ENCODE results near the gene NSMCE1. TPM values are rescaled to one million over a fixed set of nuclear protein-coding genes. Genes with fewer than 3 reads are reported as not detected.
"Not testable (repeated sequence)": the region's sequence is repeated elsewhere in the genome, so short reads cannot be mapped to it uniquely, and the experiment has no call there.

The NSMCE1 gene
- total RNA-seq, 1 donor from 2014 or later, result 51.7 TPM

- Histone ChIP-seq H3K27ac (ENCODE audit: low read depth, low read length) (no peak overlapping the region), H3K9ac (ENCODE audit: low read depth in 1 of 3, low read length in 3 of 3) (peak overlapping the region in 1 of 3 donors; percentile 54), H3K36me3 (ENCODE audit: control insufficient read depth in 3 of 3, insufficient read depth in 3 of 3, low read length in 3 of 3) (peaks cover 16 to 30% (median 27%) of the 10 kb centered on the region in 3 donors), H3K27me3 (ENCODE audit: control insufficient read depth in 3 of 3, insufficient read depth in 3 of 3, low read length in 3 of 3) (no peaks in the 10 kb centered on the region), H3K9me3 (ENCODE audit: control insufficient read depth in 3 of 3, low read length in 3 of 3) (no peaks in the 10 kb centered on the region), H3K4me1 (ENCODE audit: control insufficient read depth in 3 of 3, insufficient read depth in 3 of 3, low read length in 3 of 3) (peaks cover 14 to 25% (median 22%) of the 10 kb centered on the region in 3 donors), H3K4me3 (ENCODE audit: low read length in 3 of 3) (no peak overlapping the region)
Measured at GRCh38 chr16:27214084-27214961, 54.2 kb downstream of the NSMCE1 start.

- H3K9ac ChIP-seq (ENCODE audit: low read depth in 1 of 3, low read length in 3 of 3), result no peak overlapping the region
- H3K27me3 ChIP-seq (ENCODE audit: control insufficient read depth in 3 of 3, insufficient read depth in 3 of 3, low read length in 3 of 3), result no peaks in the 10 kb centered on the region
- peaks cover 18 to 25% (median 20%) of the 10 kb centered on the region in 3 donors for H3K36me3 ChIP-seq (ENCODE audit: control insufficient read depth in 3 of 3, insufficient read depth in 3 of 3, low read length in 3 of 3)
- H3K9me3 ChIP-seq (ENCODE audit: control insufficient read depth in 3 of 3, low read length in 3 of 3), result no peaks in the 10 kb centered on the region
- H3K27ac ChIP-seq (ENCODE audit: low read depth, low read length), result no peak overlapping the region
- peaks cover 5 to 13% (median 13%) of the 10 kb centered on the region in 3 donors for H3K4me1 ChIP-seq (ENCODE audit: control insufficient read depth in 3 of 3, insufficient read depth in 3 of 3, low read length in 3 of 3)
- H3K4me3 ChIP-seq (ENCODE audit: low read length in 3 of 3), result no peak overlapping the region
Measured at GRCh38 chr16:27211026-27211425, 57.5 kb downstream of the NSMCE1 start.

GRCh38 chr16:27210174-27210573, 58.4 kb downstream of the NSMCE1 start:
- Histone ChIP-seq H3K27ac (ENCODE audit: low read depth, low read length) (no peak overlapping the region), H3K4me3 (ENCODE audit: low read length in 3 of 3) (no peak overlapping the region), H3K27me3 (ENCODE audit: control insufficient read depth in 3 of 3, insufficient read depth in 3 of 3, low read length in 3 of 3) (no peaks in the 10 kb centered on the region), H3K4me1 (ENCODE audit: control insufficient read depth in 3 of 3, insufficient read depth in 3 of 3, low read length in 3 of 3) (peaks cover 11 to 21% (median 21%) of the 10 kb centered on the region in 3 donors), H3K9me3 (ENCODE audit: control insufficient read depth in 3 of 3, low read length in 3 of 3) (no peaks in the 10 kb centered on the region), H3K36me3 (ENCODE audit: control insufficient read depth in 3 of 3, insufficient read depth in 3 of 3, low read length in 3 of 3) (peaks cover 18 to 21% (median 20%) of the 10 kb centered on the region in 3 donors), H3K9ac (ENCODE audit: low read depth in 1 of 3, low read length in 3 of 3) (no peak overlapping the region)

GRCh38 chr16:27209591-27209990, 59.0 kb downstream of the NSMCE1 start:
- Histone ChIP-seq H3K36me3 (ENCODE audit: control insufficient read depth in 3 of 3, insufficient read depth in 3 of 3, low read length in 3 of 3) (peaks cover 18 to 20% (median 19%) of the 10 kb centered on the region in 3 donors), H3K9me3 (ENCODE audit: control insufficient read depth in 3 of 3, low read length in 3 of 3) (no peaks in the 10 kb centered on the region), H3K4me3 (ENCODE audit: low read length in 3 of 3) (no peak overlapping the region), H3K27ac (ENCODE audit: low read depth, low read length) (no peak overlapping the region), H3K9ac (ENCODE audit: low read depth in 1 of 3, low read length in 3 of 3) (no peak overlapping the region), H3K4me1 (ENCODE audit: control insufficient read depth in 3 of 3, insufficient read depth in 3 of 3, low read length in 3 of 3) (peaks cover 14 to 23% (median 21%) of the 10 kb centered on the region in 3 donors), H3K27me3 (ENCODE audit: control insufficient read depth in 3 of 3, insufficient read depth in 3 of 3, low read length in 3 of 3) (no peaks in the 10 kb centered on the region)

GRCh38 chr16:27208796-27209195, 59.8 kb downstream of the NSMCE1 start:
- Histone ChIP-seq H3K36me3 (ENCODE audit: control insufficient read depth in 3 of 3, insufficient read depth in 3 of 3, low read length in 3 of 3) (peaks cover 18 to 20% (median 19%) of the 10 kb centered on the region in 3 donors), H3K9ac (ENCODE audit: low read depth in 1 of 3, low read length in 3 of 3) (no peak overlapping the region), H3K4me3 (ENCODE audit: low read length in 3 of 3) (no peak overlapping the region), H3K27ac (ENCODE audit: low read depth, low read length) (no peak overlapping the region), H3K4me1 (ENCODE audit: control insufficient read depth in 3 of 3, insufficient read depth in 3 of 3, low read length in 3 of 3) (peaks cover 18 to 21% (median 20%) of the 10 kb centered on the region in 3 donors), H3K9me3 (ENCODE audit: control insufficient read depth in 3 of 3, low read length in 3 of 3) (no peaks in the 10 kb centered on the region), H3K27me3 (ENCODE audit: control insufficient read depth in 3 of 3, insufficient read depth in 3 of 3, low read length in 3 of 3) (no peaks in the 10 kb centered on the region)

GRCh38 chr16:27208081-27208680, 60.4 kb downstream of the NSMCE1 start:
- Histone ChIP-seq H3K27ac (ENCODE audit: low read depth, low read length) (no peak overlapping the region), H3K4me3 (ENCODE audit: low read length in 3 of 3) (no peak overlapping the region), H3K9me3 (ENCODE audit: control insufficient read depth in 3 of 3, low read length in 3 of 3) (no peaks in the 10 kb centered on the region), H3K4me1 (ENCODE audit: control insufficient read depth in 3 of 3, insufficient read depth in 3 of 3, low read length in 3 of 3) (peaks cover 18 to 23% (median 22%) of the 10 kb centered on the region in 3 donors), H3K27me3 (ENCODE audit: control insufficient read depth in 3 of 3, insufficient read depth in 3 of 3, low read length in 3 of 3) (no peaks in the 10 kb centered on the region), H3K9ac (ENCODE audit: low read depth in 1 of 3, low read length in 3 of 3) (no peak overlapping the region), H3K36me3 (ENCODE audit: control insufficient read depth in 3 of 3, insufficient read depth in 3 of 3, low read length in 3 of 3) (peaks cover 18 to 20% (median 19%) of the 10 kb centered on the region in 3 donors)

GRCh38 chr16:27207121-27207520, 61.5 kb downstream of the NSMCE1 start:
- H3K36me3 ChIP-seq (ENCODE audit: control insufficient read depth in 3 of 3, insufficient read depth in 3 of 3, low read length in 3 of 3), result peaks cover 17 to 20% (median 18%) of the 10 kb centered on the region in 3 donors
- H3K27ac ChIP-seq (ENCODE audit: low read depth, low read length), result not testable (repeated sequence)

GRCh38 chr16:27205423-27206065, 63.0 kb downstream of the NSMCE1 start:
- Histone ChIP-seq H3K4me3 (ENCODE audit: low read length in 3 of 3) (no peak overlapping the region), H3K9me3 (ENCODE audit: control insufficient read depth in 3 of 3, low read length in 3 of 3) (no peaks in the 10 kb centered on the region), H3K27me3 (ENCODE audit: control insufficient read depth in 3 of 3, insufficient read depth in 3 of 3, low read length in 3 of 3) (no peaks in the 10 kb centered on the region), H3K9ac (ENCODE audit: low read depth in 1 of 3, low read length in 3 of 3) (peak overlapping the region in 1 of 3 donors; percentile 100), H3K4me1 (ENCODE audit: control insufficient read depth in 3 of 3, insufficient read depth in 3 of 3, low read length in 3 of 3) (peaks cover 24 to 28% (median 27%) of the 10 kb centered on the region in 3 donors), H3K27ac (ENCODE audit: low read depth, low read length) (peak overlapping the region; percentile 98), H3K36me3 (ENCODE audit: control insufficient read depth in 3 of 3, insufficient read depth in 3 of 3, low read length in 3 of 3) (peaks cover 10 to 15% (median 11%) of the 10 kb centered on the region in 3 donors)

More at GRCh38 chr16:27207121-27207520, 61.5 kb downstream of the NSMCE1 start:
- H3K9me3 ChIP-seq (ENCODE audit: control insufficient read depth in 3 of 3, low read length in 3 of 3); H3K9ac ChIP-seq (ENCODE audit: low read depth in 1 of 3, low read length in 3 of 3); H3K4me3 ChIP-seq (ENCODE audit: low read length in 3 of 3); H3K27me3 ChIP-seq (ENCODE audit: control insufficient read depth in 3 of 3, insufficient read depth in 3 of 3, low read length in 3 of 3): not testable (repeated sequence)
- peaks cover 24 to 28% (median 27%) of the 10 kb centered on the region in 3 donors for H3K4me1 ChIP-seq (ENCODE audit: control insufficient read depth in 3 of 3, insufficient read depth in 3 of 3, low read length in 3 of 3)

GRCh38 chr16:27204312-27204915, 64.2 kb downstream of the NSMCE1 start:
- peak overlapping the region; percentile 95 to 99 (median 95) for H3K4me3 ChIP-seq (ENCODE audit: low read length in 3 of 3)
- peak overlapping the region; percentile 98 for H3K27ac ChIP-seq (ENCODE audit: low read depth, low read length)
- peaks cover 0 to 5% (median 2%) of the 10 kb centered on the region in 3 donors for H3K36me3 ChIP-seq (ENCODE audit: control insufficient read depth in 3 of 3, insufficient read depth in 3 of 3, low read length in 3 of 3)
- H3K27me3 ChIP-seq (ENCODE audit: control insufficient read depth in 3 of 3, insufficient read depth in 3 of 3, low read length in 3 of 3), result no peaks in the 10 kb centered on the region
- no peaks in the 10 kb centered on the region for H3K9me3 ChIP-seq (ENCODE audit: control insufficient read depth in 3 of 3, low read length in 3 of 3)
- peaks cover 24 to 28% (median 27%) of the 10 kb centered on the region in 3 donors for H3K4me1 ChIP-seq (ENCODE audit: control insufficient read depth in 3 of 3, insufficient read depth in 3 of 3, low read length in 3 of 3)
- H3K9ac ChIP-seq (ENCODE audit: low read depth in 1 of 3, low read length in 3 of 3), result peak overlapping the region; percentile 98 to 100 (median 99)
